ENCODE data around the gene MFSD1. TPM values are rescaled to one million over a fixed set of nuclear protein-coding genes. Genes with fewer than 3 reads are reported as not detected.

Gene MFSD1
- polyA plus RNA-seq, 3 donors, result 110 to 262 (median 225) TPM

DNA sequence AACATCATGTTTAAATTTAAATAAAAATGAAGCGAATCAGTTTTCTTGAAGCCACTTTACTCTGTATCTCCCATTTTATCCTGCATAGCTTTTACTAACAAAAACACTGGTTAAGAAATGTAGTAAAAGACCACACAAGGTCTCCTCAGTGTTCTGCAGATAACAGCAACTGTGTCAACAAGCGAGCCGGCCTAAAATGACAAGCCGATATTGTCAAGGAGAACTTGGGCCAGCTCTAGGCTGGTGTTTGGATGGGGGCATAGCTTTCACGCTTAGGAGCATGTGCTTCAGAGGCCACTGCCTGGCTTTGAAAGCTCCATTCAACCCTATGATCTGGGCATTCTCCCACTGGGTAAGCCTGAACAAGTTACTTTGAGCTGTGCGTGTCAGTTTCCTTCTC is 38.1 kb downstream of the MFSD1 start:
- H4K20me1 ChIP-seq (ENCODE audit: insufficient read depth, low read length), result peaks cover 5% of the 10 kb centered on the region
- H2AFZ ChIP-seq (ENCODE audit: insufficient read depth, low read depth, low read length, poor library complexity, severe bottlenecking), result no peak overlapping the region
- WGBS (ENCODE audit: insufficient coverage), result 85% methylated on average over 4 of the region's 6 CpGs
- no peaks in the 10 kb centered on the region for H3K27me3 ChIP-seq (ENCODE audit: control insufficient read depth in 2 of 2, insufficient read depth in 2 of 2, low read length in 2 of 2)
- H3K4me1 ChIP-seq (ENCODE audit: control insufficient read depth in 1 of 2, insufficient read depth in 2 of 2, low read length in 2 of 2), result no peaks in the 10 kb centered on the region
- Mint-ChIP-seq H3K27me3 (ENCODE audit: low read depth in 3 of 3) (peaks cover 1 to 2% (median 1%) of the 10 kb centered on the region in 3 donors), H3K4me3 (no peak overlapping the region), H3K4me1 (no peaks in the 10 kb centered on the region), H3K36me3 (peaks cover 0 to 2% of the 10 kb centered on the region in 2 donors), H3K27ac (no peak overlapping the region), H3K9me3 (no peaks in the 10 kb centered on the region)
- H3K9me3 ChIP-seq (replicated peaks in 1 of 2; ENCODE audit: control insufficient read depth in 1 of 2, insufficient read depth in 1 of 2, low read length in 2 of 2), result no peaks in the 10 kb centered on the region
- intact Hi-C loops (cut with micrococcal nuclease), result no loop called here
- H3K9ac ChIP-seq (ENCODE audit: insufficient read depth, low read length, poor library complexity, severe bottlenecking), result no peak overlapping the region
- TF ChIP-seq, protein P1, sequence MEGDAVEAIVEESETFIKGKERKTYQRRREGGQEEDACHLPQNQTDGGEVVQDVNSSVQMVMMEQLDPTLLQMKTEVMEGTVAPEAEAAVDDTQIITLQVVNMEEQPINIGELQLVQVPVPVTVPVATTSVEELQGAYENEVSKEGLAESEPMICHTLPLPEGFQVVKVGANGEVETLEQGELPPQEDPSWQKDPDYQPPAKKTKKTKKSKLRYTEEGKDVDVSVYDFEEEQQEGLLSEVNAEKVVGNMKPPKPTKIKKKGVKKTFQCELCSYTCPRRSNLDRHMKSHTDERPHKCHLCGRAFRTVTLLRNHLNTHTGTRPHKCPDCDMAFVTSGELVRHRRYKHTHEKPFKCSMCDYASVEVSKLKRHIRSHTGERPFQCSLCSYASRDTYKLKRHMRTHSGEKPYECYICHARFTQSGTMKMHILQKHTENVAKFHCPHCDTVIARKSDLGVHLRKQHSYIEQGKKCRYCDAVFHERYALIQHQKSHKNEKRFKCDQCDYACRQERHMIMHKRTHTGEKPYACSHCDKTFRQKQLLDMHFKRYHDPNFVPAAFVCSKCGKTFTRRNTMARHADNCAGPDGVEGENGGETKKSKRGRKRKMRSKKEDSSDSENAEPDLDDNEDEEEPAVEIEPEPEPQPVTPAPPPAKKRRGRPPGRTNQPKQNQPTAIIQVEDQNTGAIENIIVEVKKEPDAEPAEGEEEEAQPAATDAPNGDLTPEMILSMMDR (IDR thresholded peaks at IDR 0.05), result no peak
- H3K79me2 ChIP-seq (ENCODE audit: insufficient read depth, low read length), result no peaks in the 10 kb centered on the region
- no peak for DNase-seq
- H3K27ac ChIP-seq (ENCODE audit: low read depth in 1 of 2, low read length in 2 of 2), result no peak overlapping the region
- no peak overlapping the region for H3K4me3 ChIP-seq (replicated peaks in 1 of 3; ENCODE audit: low read depth in 2 of 3, low read length in 3 of 3)
- H3K4me2 ChIP-seq (replicated peaks; ENCODE audit: extremely low read depth, low read length, poor library complexity, severe bottlenecking), result no peak overlapping the region
- H3K36me3 ChIP-seq (replicated peaks in 1 of 2; ENCODE audit: control insufficient read depth in 1 of 2, insufficient read depth in 2 of 2, low read length in 2 of 2), result no peaks in the 10 kb centered on the region

DNA sequence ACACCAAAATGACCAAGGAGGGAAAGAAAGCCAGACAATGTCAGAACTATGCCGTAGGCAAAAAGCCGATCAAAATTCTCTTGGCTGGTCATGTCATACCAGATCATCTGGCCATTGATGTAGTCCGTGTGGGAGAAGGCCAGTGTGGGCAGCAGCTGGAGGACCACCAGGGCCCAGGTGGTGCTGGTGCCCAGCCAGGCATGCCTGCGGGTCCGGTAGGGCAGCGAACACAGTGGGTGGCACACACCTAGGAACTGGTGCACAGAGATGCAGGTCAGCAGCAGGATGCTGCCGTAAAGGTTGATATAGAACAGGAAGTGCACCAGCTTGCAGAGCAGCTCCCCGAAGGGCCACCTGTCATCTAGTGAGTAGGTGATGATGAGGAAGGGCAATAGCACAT is 39.5 kb downstream of the MFSD1 start:
- H3K36me3 Mint-ChIP-seq, result peaks cover 0 to 2% of the 10 kb centered on the region in 2 donors
- peaks cover 1 to 2% (median 1%) of the 10 kb centered on the region in 3 donors for H3K27me3 Mint-ChIP-seq (ENCODE audit: low read depth in 3 of 3)
- H3K27ac Mint-ChIP-seq, result peak overlapping the region in 3 of 7 donors; percentile 14 to 69 (median 52)
- Histone ChIP-seq H2AFZ (ENCODE audit: insufficient read depth, low read depth, low read length, poor library complexity, severe bottlenecking) (no peak overlapping the region), H3K4me1 (ENCODE audit: control insufficient read depth in 1 of 2, insufficient read depth in 2 of 2, low read length in 2 of 2) (no peaks in the 10 kb centered on the region), H3K4me3 (replicated peaks in 1 of 3; ENCODE audit: low read depth in 2 of 3, low read length in 3 of 3) (no peak overlapping the region), H3K27ac (ENCODE audit: low read depth in 1 of 2, low read length in 2 of 2) (no peak overlapping the region), H3K79me2 (ENCODE audit: insufficient read depth, low read length) (no peaks in the 10 kb centered on the region), H3K27me3 (ENCODE audit: control insufficient read depth in 2 of 2, insufficient read depth in 2 of 2, low read length in 2 of 2) (no peaks in the 10 kb centered on the region), H3K9me3 (replicated peaks in 1 of 2; ENCODE audit: control insufficient read depth in 1 of 2, insufficient read depth in 1 of 2, low read length in 2 of 2) (no peaks in the 10 kb centered on the region), H3K36me3 (replicated peaks in 1 of 2; ENCODE audit: control insufficient read depth in 1 of 2, insufficient read depth in 2 of 2, low read length in 2 of 2) (no peaks in the 10 kb centered on the region), H3K9ac (ENCODE audit: insufficient read depth, low read length, poor library complexity, severe bottlenecking) (no peak overlapping the region), H3K4me2 (replicated peaks; ENCODE audit: extremely low read depth, low read length, poor library complexity, severe bottlenecking) (no peak overlapping the region), H4K20me1 (ENCODE audit: insufficient read depth, low read length) (peaks cover 5% of the 10 kb centered on the region)
- no peak overlapping the region for H3K4me3 Mint-ChIP-seq
- WGBS (ENCODE audit: insufficient coverage), result 88% methylated on average over 8 of the region's 8 CpGs
- H3K4me1 Mint-ChIP-seq, result no peaks in the 10 kb centered on the region
- no peak for DNase-seq
- TF ChIP-seq, protein P1 (IDR thresholded peaks at IDR 0.05), result no peak
- intact Hi-C loops (cut with micrococcal nuclease), result no loop called here
- no peaks in the 10 kb centered on the region for H3K9me3 Mint-ChIP-seq
